ENCODE measurements around the gene PPP1R12B.

PPP1R12B gene

GRCh38 chr1:202348509-202349205 lies at the start of gene PPP1R12B:
PPP1R12B (plus strand) TSS chr1:202348699; CDS start chr1:202348852, 153 bp downstream.
- peak; percentile 98 for DNase-seq

GRCh38 chr1:202302166-202302565 lies 46.3 kb upstream of the PPP1R12B start:
- DNase-seq, result no peak

- no peak for DNase-seq
These were observed 44.1 kb upstream of the PPP1R12B start for GRCh38 chr1:202304375-202304774.

GRCh38 chr1:202305168-202305567 lies 43.3 kb upstream of the PPP1R12B start:
- DNase-seq, result no peak

GRCh38 chr1:202306535-202307345 lies 41.8 kb upstream of the PPP1R12B start:
- DNase-seq, result no peak

GRCh38 chr1:202310071-202310725 lies 38.3 kb upstream of the PPP1R12B start:
- DNase-seq, result no peak

GRCh38 chr1:202310746-202311145 lies 37.8 kb upstream of the PPP1R12B start:
- no peak for DNase-seq

GRCh38 chr1:202311875-202312635 lies 36.4 kb upstream of the PPP1R12B start:
- no peak for DNase-seq

GRCh38 chr1:202315576-202316168 lies 32.8 kb upstream of the PPP1R12B start:
- DNase-seq, result peak; percentile 76

- no peak for DNase-seq
These were observed 32.3 kb upstream of the PPP1R12B start for GRCh38 chr1:202316186-202316585.

- no peak for DNase-seq
These were observed 30.3 kb upstream of the PPP1R12B start for GRCh38 chr1:202317941-202318925.

GRCh38 chr1:202319381-202320080 lies 29.0 kb upstream of the PPP1R12B start:
- peak; percentile 28 for DNase-seq

GRCh38 chr1:202320081-202320405 lies 28.5 kb upstream of the PPP1R12B start:
- DNase-seq, result no peak

GRCh38 chr1:202323731-202324130 lies 24.8 kb upstream of the PPP1R12B start:
- DNase-seq, result no peak

- no peak for DNase-seq
These were observed 23.9 kb upstream of the PPP1R12B start for GRCh38 chr1:202324646-202325045.

- DNase-seq, result no peak
These were observed 18.6 kb upstream of the PPP1R12B start for GRCh38 chr1:202329891-202330290.

GRCh38 chr1:202333861-202334260 lies 14.6 kb upstream of the PPP1R12B start:
- DNase-seq, result no peak

- DNase-seq, result peak; percentile 66
These were observed 4.7 kb upstream of the PPP1R12B start for GRCh38 chr1:202343652-202344349.

GRCh38 chr1:202348005-202348508 lies 442 bp upstream of the PPP1R12B start:
- no peak for DNase-seq
